ENCODE results near the gene TFEB.

Gene TFEB

DNA sequence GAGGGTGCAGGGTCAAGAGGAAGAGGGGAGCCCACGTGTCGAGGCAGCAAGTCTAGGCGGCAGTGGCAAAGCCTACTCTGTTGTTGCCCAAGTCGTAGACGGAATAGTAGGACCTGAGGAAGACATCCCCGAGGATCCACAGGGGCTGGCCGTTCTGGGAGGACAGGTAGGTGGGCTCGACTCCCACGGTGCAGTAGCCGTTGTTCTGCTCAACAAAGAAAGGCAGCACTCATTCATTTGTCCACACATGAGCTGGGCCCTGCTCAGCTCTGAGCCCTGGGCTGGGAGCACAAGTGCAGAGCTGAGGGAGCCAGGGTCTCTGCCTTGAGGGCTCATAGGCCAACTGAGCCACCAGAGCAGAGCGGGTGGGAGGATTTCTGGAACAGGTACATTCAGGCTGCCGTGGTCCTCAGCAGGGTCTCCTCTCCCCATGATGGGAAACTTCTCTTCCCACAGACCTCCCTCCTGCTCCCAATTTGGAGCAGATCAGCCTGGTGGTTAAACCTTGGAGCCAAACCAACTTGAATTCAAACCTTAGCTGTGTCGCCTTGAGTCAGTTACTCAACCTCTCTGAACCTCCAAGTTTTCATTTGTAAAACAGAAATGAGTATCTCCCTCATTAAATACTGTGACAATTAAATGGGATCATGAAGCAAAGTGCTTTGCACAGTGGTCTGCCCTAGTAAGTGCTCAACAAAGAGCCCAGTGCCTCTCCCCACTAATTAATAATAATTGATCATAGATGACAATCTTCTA, 1.6 kb upstream of the TFEB start:
- DNase-seq: no peak

DNA sequence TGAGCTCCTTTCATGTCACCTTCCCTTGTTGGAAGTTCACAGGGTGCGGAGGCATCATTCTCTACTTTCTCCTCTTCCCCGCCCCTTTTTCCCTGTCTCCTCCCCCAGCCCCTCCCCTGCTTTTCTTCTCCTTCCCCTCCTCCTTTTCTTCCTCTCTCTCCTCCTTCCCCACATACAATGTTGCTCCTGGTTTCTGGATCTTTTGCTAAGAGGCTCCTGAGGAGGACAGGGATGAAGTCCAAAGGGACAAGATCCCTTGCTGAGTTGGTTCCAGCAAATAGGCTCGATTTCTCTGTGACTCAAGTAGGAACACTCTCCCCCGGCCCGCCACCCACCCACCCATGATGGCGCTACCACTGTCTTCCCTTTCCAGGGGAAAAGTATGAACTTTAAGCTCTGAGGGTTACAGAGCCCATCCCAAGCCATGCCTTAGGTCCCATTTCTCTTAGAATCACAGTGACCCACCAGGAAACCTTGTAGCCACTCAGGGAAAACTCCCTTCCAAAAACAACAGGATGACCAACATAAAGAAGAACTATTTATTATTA, 852 bp upstream of the TFEB start:
- DNase-seq: no peak

DNA sequence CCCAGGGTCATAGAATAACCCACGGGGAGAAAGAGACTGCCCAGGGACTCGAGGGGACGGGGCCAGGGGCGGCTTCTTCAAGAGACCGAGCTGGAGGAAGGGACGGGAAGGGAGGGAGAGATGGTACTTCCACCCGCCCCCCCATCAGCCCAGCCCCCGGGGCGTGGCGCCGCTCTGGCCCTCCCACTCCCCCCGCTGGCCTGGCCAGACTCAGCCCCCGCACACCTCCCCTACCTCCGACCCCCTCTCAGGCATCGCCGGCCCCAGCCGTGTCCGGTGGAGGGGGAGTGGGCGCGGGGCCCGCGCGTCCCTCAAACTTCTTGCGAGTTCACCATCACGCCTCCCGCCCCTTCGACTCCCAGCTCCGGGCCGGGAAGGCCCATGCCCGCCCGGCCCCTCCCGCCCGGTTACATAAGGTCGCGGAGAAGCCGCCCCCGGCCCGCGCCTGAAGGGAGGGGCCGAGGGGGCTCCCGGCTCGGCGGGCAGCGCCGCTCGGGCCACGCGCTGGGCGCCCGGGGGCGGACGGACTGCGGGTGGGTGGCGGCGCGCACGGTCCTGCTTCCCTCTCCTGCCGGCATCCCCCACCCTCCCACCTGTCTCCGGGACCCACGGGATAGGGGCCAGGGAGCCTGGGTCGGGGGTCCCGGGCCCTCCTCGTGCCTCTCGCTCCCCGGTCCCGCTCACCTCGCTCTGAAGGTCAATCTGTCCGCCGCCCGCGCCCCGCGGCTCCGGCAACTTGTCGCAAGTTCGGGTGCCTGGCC, 562 bp downstream of the TFEB start:
- peak; percentile 22 for DNase-seq

- peak; percentile 58 for DNase-seq
Observed at GRCh38 chr6:41733707-41734665, 1.4 kb downstream of the TFEB start.

- no peak for DNase-seq
Observed at GRCh38 chr6:41733360-41733706, 2.1 kb downstream of the TFEB start.

DNA sequence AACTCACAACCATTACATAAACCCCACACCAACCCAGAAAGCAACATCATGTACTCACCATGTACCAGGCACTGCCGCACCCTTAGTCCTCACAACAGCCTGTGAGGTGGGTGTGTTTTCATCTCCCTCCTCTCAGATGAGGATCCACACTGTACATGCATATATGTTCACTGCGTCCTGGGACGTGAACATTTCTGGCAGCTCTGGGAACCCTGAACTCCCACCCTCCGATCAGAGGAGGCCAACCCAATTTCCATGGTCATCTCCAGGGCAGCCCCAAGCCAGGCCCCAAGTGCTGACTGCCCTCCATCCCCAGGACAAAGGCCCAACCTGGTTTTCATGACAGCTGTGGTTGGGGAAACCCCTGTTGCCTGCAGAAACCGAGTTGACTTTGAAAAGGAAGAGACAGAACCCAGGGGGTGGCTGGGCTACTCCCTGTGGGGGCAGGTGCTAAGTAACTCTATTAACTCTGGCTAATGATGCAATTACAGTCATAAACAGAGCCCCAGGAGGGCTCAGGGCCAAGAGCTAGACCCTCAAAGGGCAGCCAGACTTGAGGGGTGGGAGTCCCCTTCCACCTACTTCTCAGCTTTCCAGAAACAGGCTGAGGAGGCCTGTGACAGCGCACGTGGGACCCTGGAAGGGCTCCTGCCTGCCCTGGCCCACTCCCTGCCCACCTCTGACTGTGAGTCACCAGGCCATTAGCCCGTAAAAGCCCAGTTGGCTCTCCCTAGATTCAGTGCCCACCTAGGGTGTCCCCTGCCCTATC, 2.6 kb downstream of the TFEB start:
- DNase-seq: no peak

- DNase-seq: no peak
Observed at GRCh38 chr6:41732149-41732548, 3.3 kb downstream of the TFEB start.

- no peak for DNase-seq
Observed at GRCh38 chr6:41731561-41732086, 3.8 kb downstream of the TFEB start.

- DNase-seq: no peak
Observed at GRCh38 chr6:41730531-41731436, 4.6 kb downstream of the TFEB start.

GRCh38 chr6:41729624-41730023, 5.8 kb downstream of the TFEB start:
- DNase-seq: no peak

- no peak for DNase-seq
Observed at GRCh38 chr6:41728954-41729353, 6.5 kb downstream of the TFEB start.

- no peak for DNase-seq
Observed at GRCh38 chr6:41728073-41728936, 7.1 kb downstream of the TFEB start.

DNA sequence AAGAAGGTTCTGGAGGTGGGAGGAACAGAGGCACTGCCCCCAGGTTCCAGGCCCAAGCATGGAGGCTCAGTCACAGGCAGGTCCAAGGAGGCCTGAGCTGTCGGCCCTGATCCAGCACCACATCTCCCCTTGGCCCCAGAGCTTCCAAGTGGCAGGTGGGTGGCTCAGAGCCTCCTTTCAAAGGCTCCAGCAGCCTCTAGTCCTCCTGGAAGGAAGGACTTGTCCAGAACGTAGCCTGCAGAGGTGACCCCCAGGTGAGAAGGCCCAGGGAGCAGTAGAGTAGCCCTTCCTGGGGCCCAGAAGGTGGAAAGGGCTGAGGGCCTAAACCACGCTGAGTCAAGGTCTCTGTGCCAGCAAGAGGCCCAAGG, 7.7 kb downstream of the TFEB start:
- DNase-seq: no peak

DNA sequence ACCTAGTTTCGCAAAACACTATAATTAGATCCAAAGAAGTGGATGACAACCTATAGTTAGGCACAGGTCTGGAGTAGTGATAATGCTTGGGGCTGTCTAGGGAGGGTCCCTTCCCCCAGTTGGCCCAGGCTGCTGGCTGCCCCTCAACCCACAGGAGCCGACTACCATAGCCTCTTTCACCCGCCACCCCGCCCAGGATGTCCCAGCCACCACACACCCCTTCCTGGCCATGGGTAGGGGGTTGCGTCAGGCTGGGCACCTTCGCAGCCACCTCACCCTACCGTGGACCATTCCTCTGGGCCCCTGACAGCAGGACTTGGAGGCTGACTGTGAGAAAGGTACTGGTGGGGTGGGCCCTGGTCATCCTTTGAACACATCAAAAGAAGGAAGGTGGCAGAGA, 8.5 kb downstream of the TFEB start:
- DNase-seq: no peak

- DNase-seq: no peak
Observed at GRCh38 chr6:41724586-41725501, 10.6 kb downstream of the TFEB start.

GRCh38 chr6:41724228-41724580, 11.2 kb downstream of the TFEB start:
- no peak for DNase-seq

GRCh38 chr6:41723530-41724227, 11.7 kb downstream of the TFEB start:
- peak; percentile 72 for DNase-seq

- no peak for DNase-seq
Observed at GRCh38 chr6:41722969-41723529, 12.4 kb downstream of the TFEB start.
